ENCODE data around the gene DNAH11.

DNAH11 gene

GRCh38 chr7:21718391-21718790, 175.6 kb downstream of the DNAH11 start:
- no peak for TF ChIP-seq CTCF (IDR thresholded peaks at IDR 0.05)

- TF ChIP-seq CTCF (IDR thresholded peaks at IDR 0.05) = no peak
Measured at GRCh38 chr7:21719846-21720245, 177.0 kb downstream of the DNAH11 start.

- TF ChIP-seq CTCF (IDR thresholded peaks at IDR 0.05) = peak; percentile 25; the same call in 1 of the 2 replicates
Measured at GRCh38 chr7:21722371-21722770, 179.5 kb downstream of the DNAH11 start.

GRCh38 chr7:21724562-21724961, 181.7 kb downstream of the DNAH11 start:
- no peak for TF ChIP-seq CTCF (IDR thresholded peaks at IDR 0.05)

- no peak for TF ChIP-seq CTCF (IDR thresholded peaks at IDR 0.05)
Measured at GRCh38 chr7:21730399-21730798, 187.6 kb downstream of the DNAH11 start.

- no peak for TF ChIP-seq CTCF (IDR thresholded peaks at IDR 0.05)
Measured at GRCh38 chr7:21731977-21732376, 189.1 kb downstream of the DNAH11 start.

GRCh38 chr7:21733837-21734236, 191.0 kb downstream of the DNAH11 start:
- TF ChIP-seq CTCF (IDR thresholded peaks at IDR 0.05) = no peak

GRCh38 chr7:21743493-21743892, 200.7 kb downstream of the DNAH11 start:
- TF ChIP-seq CTCF (IDR thresholded peaks at IDR 0.05) = no peak

Data from LNCAP (cell line).